ENCODE results near the gene TACSTD2.
"Not testable (repeated sequence)": the region's sequence is repeated elsewhere in the genome, so short reads cannot be mapped to it uniquely, and the experiment has no call there.

DNA sequence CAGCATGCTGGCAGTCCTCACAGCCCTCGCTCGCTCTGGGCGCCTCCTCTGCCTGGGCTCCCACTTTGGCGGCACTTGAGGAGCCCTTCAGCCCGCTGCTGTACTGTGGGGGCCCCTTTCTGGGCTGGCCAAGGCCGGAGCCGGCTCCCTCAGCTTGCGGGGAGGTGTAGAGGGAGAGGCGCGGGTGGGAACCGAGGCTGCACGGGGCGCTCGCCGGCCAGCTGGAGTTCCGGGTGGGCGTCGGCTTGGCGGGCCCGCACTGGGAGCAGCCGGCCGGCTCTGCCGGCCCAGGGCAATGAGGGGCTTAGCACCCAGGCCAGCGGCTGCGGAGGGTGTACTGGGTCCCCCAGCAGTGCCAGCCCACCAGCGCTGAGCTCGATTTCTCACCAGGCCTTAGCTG lies 46.2 kb upstream of the TACSTD2 start:
- TF ChIP-seq, protein P1, sequence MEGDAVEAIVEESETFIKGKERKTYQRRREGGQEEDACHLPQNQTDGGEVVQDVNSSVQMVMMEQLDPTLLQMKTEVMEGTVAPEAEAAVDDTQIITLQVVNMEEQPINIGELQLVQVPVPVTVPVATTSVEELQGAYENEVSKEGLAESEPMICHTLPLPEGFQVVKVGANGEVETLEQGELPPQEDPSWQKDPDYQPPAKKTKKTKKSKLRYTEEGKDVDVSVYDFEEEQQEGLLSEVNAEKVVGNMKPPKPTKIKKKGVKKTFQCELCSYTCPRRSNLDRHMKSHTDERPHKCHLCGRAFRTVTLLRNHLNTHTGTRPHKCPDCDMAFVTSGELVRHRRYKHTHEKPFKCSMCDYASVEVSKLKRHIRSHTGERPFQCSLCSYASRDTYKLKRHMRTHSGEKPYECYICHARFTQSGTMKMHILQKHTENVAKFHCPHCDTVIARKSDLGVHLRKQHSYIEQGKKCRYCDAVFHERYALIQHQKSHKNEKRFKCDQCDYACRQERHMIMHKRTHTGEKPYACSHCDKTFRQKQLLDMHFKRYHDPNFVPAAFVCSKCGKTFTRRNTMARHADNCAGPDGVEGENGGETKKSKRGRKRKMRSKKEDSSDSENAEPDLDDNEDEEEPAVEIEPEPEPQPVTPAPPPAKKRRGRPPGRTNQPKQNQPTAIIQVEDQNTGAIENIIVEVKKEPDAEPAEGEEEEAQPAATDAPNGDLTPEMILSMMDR (conservative IDR thresholded peaks at IDR 0.05; ENCODE audit: low read length): not testable (repeated sequence)
- not testable (repeated sequence) for TF ChIP-seq EZH2phosphoT487 (IDR thresholded peaks at IDR 0.05; ENCODE audit: borderline replicate concordance)
